Measurements from ENCODE around the gene RPL5.

RPL5 gene

DNA sequence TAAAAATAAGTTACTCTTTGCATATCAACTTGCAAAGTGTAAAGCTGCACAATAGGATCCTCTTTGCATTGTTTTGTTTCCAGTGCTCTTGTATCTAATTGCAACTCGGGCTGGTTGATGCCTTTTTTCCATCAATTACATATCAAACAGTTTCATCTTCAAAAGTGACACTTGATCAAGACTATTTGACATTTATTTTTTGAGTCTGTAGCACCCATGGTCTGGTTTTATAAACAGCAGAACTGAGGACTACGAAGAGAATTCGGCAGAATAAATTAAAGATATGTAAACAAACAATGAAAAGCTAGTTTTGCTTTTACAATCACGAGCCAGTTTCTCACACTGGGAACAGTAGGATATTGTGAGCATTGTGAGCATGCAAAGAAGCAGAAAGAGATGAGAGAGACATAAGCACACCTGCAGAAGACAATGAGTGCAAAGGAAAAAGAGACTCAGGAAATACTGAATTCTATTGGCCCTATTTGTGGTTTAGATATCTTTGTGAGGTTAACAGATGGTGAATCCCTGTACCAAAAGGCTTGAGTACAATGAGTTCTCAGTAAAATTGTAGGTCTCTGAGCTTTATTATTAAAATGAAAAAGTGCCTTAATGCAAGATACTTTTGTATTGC, 45.4 kb downstream of the RPL5 start:
- Histone ChIP-seq H3K9me3 (ENCODE audit: control insufficient read depth, low read length) (peaks cover 5% of the 10 kb centered on the region), H3K4me2 (ENCODE audit: low read length, poor library complexity, severe bottlenecking) (no peak overlapping the region), H3K79me1 (replicated peaks; ENCODE audit: low read length, poor library complexity, severe bottlenecking) (no peaks in the 10 kb centered on the region), H4K91ac (ENCODE audit: low read length) (no peak overlapping the region), H4K8ac (ENCODE audit: low read length) (no peak overlapping the region), H2BK5ac (ENCODE audit: low read depth, low read length, poor library complexity, severe bottlenecking) (no peak overlapping the region), H2BK15ac (ENCODE audit: low read depth, poor library complexity, severe bottlenecking) (no peak overlapping the region), H3K36me3 (ENCODE audit: control insufficient read depth in 1 of 2, insufficient read depth in 2 of 2, low read depth in 1 of 2, low read length in 2 of 2) (peaks cover 0 to 7% of the 10 kb centered on the region in 2 experiments), H3K4me3 (ENCODE audit: insufficient read depth in 1 of 2, low read depth in 1 of 2, low read length in 2 of 2) (no peak overlapping the region), H3K4ac (ENCODE audit: low read depth in 1 of 2, low read length in 2 of 2) (no peak overlapping the region), H3K23ac (ENCODE audit: low read length in 2 of 2) (no peak overlapping the region), H3K14ac (ENCODE audit: low read length in 2 of 2) (no peak overlapping the region), H3K9ac (ENCODE audit: low read length) (no peak overlapping the region), H2BK12ac (ENCODE audit: low read length in 2 of 2) (no peak overlapping the region), H3K27me3 (ENCODE audit: control insufficient read depth in 1 of 2, insufficient read depth in 1 of 2, low read length in 2 of 2) (no peaks in the 10 kb centered on the region), H2AK5ac (ENCODE audit: low read length, severe bottlenecking) (no peak overlapping the region), H2AFZ (ENCODE audit: low read depth, low read length) (no peak overlapping the region), H3K4me1 (ENCODE audit: control insufficient read depth, insufficient read depth, low read depth, low read length) (no peaks in the 10 kb centered on the region), H3K18ac (ENCODE audit: low read depth in 1 of 2, low read length in 2 of 2) (no peak overlapping the region), H2BK120ac (ENCODE audit: low read depth, low read length) (no peak overlapping the region), H3K27ac (ENCODE audit: low read length, poor library complexity, severe bottlenecking) (no peak overlapping the region)
- DNase-seq: no peak
- WGBS: 79% methylated on average over 4 of the region's 4 CpGs

DNA sequence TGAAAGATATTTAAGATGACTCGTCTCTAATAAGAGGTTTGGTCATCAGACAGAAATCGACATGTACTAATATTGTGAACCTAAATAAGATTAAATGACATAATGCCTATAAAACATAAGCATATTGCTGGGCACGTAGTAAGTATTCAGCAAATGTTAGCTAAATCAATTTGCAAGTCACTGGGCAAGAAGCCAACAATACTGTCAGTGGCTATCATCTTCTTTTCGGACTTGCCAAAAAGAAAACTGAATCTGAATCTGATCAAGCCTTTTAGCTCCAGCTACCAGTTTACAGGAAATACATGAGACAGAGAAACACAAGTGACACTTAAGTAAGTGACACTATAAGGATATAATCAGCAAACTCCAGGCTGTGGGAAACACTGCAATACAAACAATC, 46.0 kb downstream of the RPL5 start:
- Histone ChIP-seq H3K4me2 (ENCODE audit: low read length, poor library complexity, severe bottlenecking) (no peak overlapping the region), H3K4me3 (ENCODE audit: insufficient read depth in 1 of 2, low read depth in 1 of 2, low read length in 2 of 2) (no peak overlapping the region), H2BK12ac (ENCODE audit: low read length in 2 of 2) (no peak overlapping the region), H3K27ac (ENCODE audit: low read length, poor library complexity, severe bottlenecking) (no peak overlapping the region), H3K27me3 (ENCODE audit: control insufficient read depth in 1 of 2, insufficient read depth in 1 of 2, low read length in 2 of 2) (no peaks in the 10 kb centered on the region), H3K18ac (ENCODE audit: low read depth in 1 of 2, low read length in 2 of 2) (no peak overlapping the region), H2BK120ac (ENCODE audit: low read depth, low read length) (no peak overlapping the region), H3K36me3 (ENCODE audit: control insufficient read depth in 1 of 2, insufficient read depth in 2 of 2, low read depth in 1 of 2, low read length in 2 of 2) (peaks cover 0 to 7% of the 10 kb centered on the region in 2 experiments), H3K9me3 (ENCODE audit: control insufficient read depth, low read length) (peaks cover under 1% of the 10 kb centered on the region), H2AK5ac (ENCODE audit: low read length, severe bottlenecking) (no peak overlapping the region), H3K4me1 (ENCODE audit: control insufficient read depth, insufficient read depth, low read depth, low read length) (no peaks in the 10 kb centered on the region), H2BK5ac (ENCODE audit: low read depth, low read length, poor library complexity, severe bottlenecking) (no peak overlapping the region), H4K91ac (ENCODE audit: low read length) (no peak overlapping the region), H2BK15ac (ENCODE audit: low read depth, poor library complexity, severe bottlenecking) (no peak overlapping the region), H3K79me1 (replicated peaks; ENCODE audit: low read length, poor library complexity, severe bottlenecking) (no peaks in the 10 kb centered on the region), H3K9ac (ENCODE audit: low read length) (no peak overlapping the region), H4K8ac (ENCODE audit: low read length) (no peak overlapping the region), H3K14ac (ENCODE audit: low read length in 2 of 2) (no peak overlapping the region), H3K4ac (ENCODE audit: low read depth in 1 of 2, low read length in 2 of 2) (no peak overlapping the region), H3K23ac (ENCODE audit: low read length in 2 of 2) (no peak overlapping the region), H2AFZ (ENCODE audit: low read depth, low read length) (no peak overlapping the region)
- peak; percentile 6 for DNase-seq
- 100% methylated on average over 2 of the region's 4 CpGs for WGBS

DNA sequence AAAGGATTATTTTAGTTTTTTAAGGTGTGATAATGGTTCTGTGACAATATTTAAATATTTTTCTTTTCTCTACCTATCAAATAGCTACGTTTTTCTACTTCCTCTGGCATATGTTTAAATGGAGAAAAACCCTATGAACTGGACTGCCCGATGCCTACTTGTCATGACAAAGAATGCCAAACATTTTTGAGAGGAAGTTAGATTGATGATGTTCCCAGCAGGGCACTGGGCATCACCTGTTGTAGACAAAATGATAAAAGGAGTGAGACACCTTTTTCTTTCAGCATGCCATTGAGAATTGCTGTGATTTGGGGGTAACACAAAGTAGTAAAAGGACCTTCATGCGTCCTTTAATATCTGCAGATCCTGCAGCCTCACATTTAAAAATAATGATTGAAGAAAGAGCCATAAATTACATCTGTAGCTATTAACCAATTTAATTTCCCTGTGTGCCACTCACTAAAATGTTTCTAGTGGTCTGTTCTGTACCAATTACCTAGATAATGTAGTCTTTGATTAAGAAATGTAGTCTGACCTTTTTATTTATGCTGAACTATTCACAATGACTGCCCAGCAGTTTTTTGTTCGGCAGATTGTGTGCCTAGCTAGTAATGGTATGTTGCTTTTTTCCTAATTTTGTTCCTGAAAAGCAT, 47.6 kb downstream of the RPL5 start:
- Histone ChIP-seq H3K4me2 (ENCODE audit: low read length, poor library complexity, severe bottlenecking) (no peak overlapping the region), H3K36me3 (ENCODE audit: control insufficient read depth in 1 of 2, insufficient read depth in 2 of 2, low read depth in 1 of 2, low read length in 2 of 2) (peaks cover 0 to 3% of the 10 kb centered on the region in 2 experiments), H3K23ac (ENCODE audit: low read length in 2 of 2) (no peak overlapping the region), H3K4ac (ENCODE audit: low read depth in 1 of 2, low read length in 2 of 2) (no peak overlapping the region), H3K79me1 (replicated peaks; ENCODE audit: low read length, poor library complexity, severe bottlenecking) (no peaks in the 10 kb centered on the region), H2BK15ac (ENCODE audit: low read depth, poor library complexity, severe bottlenecking) (no peak overlapping the region), H4K8ac (ENCODE audit: low read length) (no peak overlapping the region), H3K4me1 (ENCODE audit: control insufficient read depth, insufficient read depth, low read depth, low read length) (no peaks in the 10 kb centered on the region), H3K18ac (ENCODE audit: low read depth in 1 of 2, low read length in 2 of 2) (no peak overlapping the region), H3K27me3 (ENCODE audit: control insufficient read depth in 1 of 2, insufficient read depth in 1 of 2, low read length in 2 of 2) (no peaks in the 10 kb centered on the region), H3K14ac (ENCODE audit: low read length in 2 of 2) (no peak overlapping the region), H2BK5ac (ENCODE audit: low read depth, low read length, poor library complexity, severe bottlenecking) (no peak overlapping the region), H3K4me3 (ENCODE audit: insufficient read depth in 1 of 2, low read depth in 1 of 2, low read length in 2 of 2) (no peak overlapping the region), H3K9me3 (ENCODE audit: control insufficient read depth, low read length) (no peaks in the 10 kb centered on the region), H2AK5ac (ENCODE audit: low read length, severe bottlenecking) (no peak overlapping the region), H2AFZ (ENCODE audit: low read depth, low read length) (no peak overlapping the region), H4K91ac (ENCODE audit: low read length) (no peak overlapping the region), H2BK120ac (ENCODE audit: low read depth, low read length) (no peak overlapping the region), H3K9ac (ENCODE audit: low read length) (no peak overlapping the region), H2BK12ac (ENCODE audit: low read length in 2 of 2) (no peak overlapping the region), H3K27ac (ENCODE audit: low read length, poor library complexity, severe bottlenecking) (no peak overlapping the region)
- 95% methylated on average over 4 of the region's 4 CpGs for WGBS
- DNase-seq: no peak

DNA sequence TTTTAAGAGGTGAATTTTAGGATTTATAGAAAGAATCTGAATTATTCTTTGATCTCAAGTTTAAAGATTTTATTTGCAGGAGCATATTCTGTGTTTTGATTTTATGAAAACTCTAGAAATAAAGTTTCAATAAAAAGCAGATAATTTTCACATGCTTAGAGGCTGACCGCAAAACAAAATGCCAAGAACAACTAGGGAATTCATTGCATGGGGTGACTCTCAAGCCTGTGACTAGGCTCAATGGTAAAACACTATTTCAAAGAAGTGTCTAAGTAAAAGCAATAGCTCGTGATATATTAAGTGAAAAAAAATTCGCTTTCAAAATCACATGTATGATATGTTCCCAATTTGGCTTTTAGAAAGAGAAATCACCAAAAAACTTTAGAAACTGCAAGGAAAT, 49.6 kb downstream of the RPL5 start:
- H2BK120ac ChIP-seq (ENCODE audit: low read depth, low read length): no peak overlapping the region
- no peak overlapping the region for H2BK5ac ChIP-seq (ENCODE audit: low read depth, low read length, poor library complexity, severe bottlenecking)
- H2AFZ ChIP-seq (ENCODE audit: low read depth, low read length): no peak overlapping the region
- no peak overlapping the region for H2AK5ac ChIP-seq (ENCODE audit: low read length, severe bottlenecking)
- no peaks in the 10 kb centered on the region for H3K4me1 ChIP-seq (ENCODE audit: control insufficient read depth, insufficient read depth, low read depth, low read length)
- H3K27ac ChIP-seq (ENCODE audit: low read length, poor library complexity, severe bottlenecking): no peak overlapping the region
- H3K18ac ChIP-seq (ENCODE audit: low read depth in 1 of 2, low read length in 2 of 2): no peak overlapping the region
- 100% methylated on average over 1 of the region's 3 CpGs for WGBS
- H2BK12ac ChIP-seq (ENCODE audit: low read length in 2 of 2): no peak overlapping the region
- no peak overlapping the region for H3K23ac ChIP-seq (ENCODE audit: low read length in 2 of 2)
- no peak overlapping the region for H3K9ac ChIP-seq (ENCODE audit: low read length)
- H3K27me3 ChIP-seq (ENCODE audit: control insufficient read depth in 1 of 2, insufficient read depth in 1 of 2, low read length in 2 of 2): no peaks in the 10 kb centered on the region
- no peak overlapping the region for H4K8ac ChIP-seq (ENCODE audit: low read length)
- H3K9me3 ChIP-seq (ENCODE audit: control insufficient read depth, low read length): no peaks in the 10 kb centered on the region
- no peaks in the 10 kb centered on the region for H3K79me1 ChIP-seq (replicated peaks; ENCODE audit: low read length, poor library complexity, severe bottlenecking)
- no peak for DNase-seq
- H3K14ac ChIP-seq (ENCODE audit: low read length in 2 of 2): no peak overlapping the region
- no peak overlapping the region for H4K91ac ChIP-seq (ENCODE audit: low read length)
- no peaks in the 10 kb centered on the region for H3K36me3 ChIP-seq (ENCODE audit: control insufficient read depth in 1 of 2, insufficient read depth in 2 of 2, low read depth in 1 of 2, low read length in 2 of 2)
- H2BK15ac ChIP-seq (ENCODE audit: low read depth, poor library complexity, severe bottlenecking): no peak overlapping the region
- H3K4ac ChIP-seq (ENCODE audit: low read depth in 1 of 2, low read length in 2 of 2): no peak overlapping the region
- no peak overlapping the region for H3K4me2 ChIP-seq (ENCODE audit: low read length, poor library complexity, severe bottlenecking)
- H3K4me3 ChIP-seq (ENCODE audit: insufficient read depth in 1 of 2, low read depth in 1 of 2, low read length in 2 of 2): no peak overlapping the region
